SK-N-SH treated with all-trans-retinoic acid at 6 μM for 48 hours (cell line): Measurements from ENCODE around the gene DLG2.

Source experiments
- ATAC-seq: fragments of 200-7000 bp; cut with Tn5 transposase; 3 replicates; pipeline ENCODE4 v1.9.1; 2020; ENCODE audit warnings: mild to moderate bottlenecking, moderate library complexity
- BACH2 ChIP-seq: fragments of 250-450 bp; sonication (Bioruptor Pico); IDR thresholded peaks from 2 replicates; pipeline ENCODE4 v1.9.0; 2021; ENCODE audit warnings: mild to moderate bottlenecking, borderline replicate concordance
- CSDC2 ChIP-seq: fragments of 250-450 bp; sonication (Bioruptor Pico); IDR thresholded peaks from 2 replicates; pipeline ENCODE4 v1.5.0; 2020; ENCODE audit warnings: mild to moderate bottlenecking, moderate library complexity
- GLIS3 ChIP-seq: fragments of 250-450 bp; sonication (Bioruptor Pico); IDR thresholded peaks from 2 replicates; pipeline ENCODE4 v1.5.0; 2020; ENCODE audit warnings: mild to moderate bottlenecking, moderate library complexity
- ISL1 ChIP-seq: fragments of 250-450 bp; sonication (Bioruptor Pico); IDR thresholded peaks from 2 replicates; pipeline ENCODE4 v2.1.2; 2022; ENCODE audit warnings: mild to moderate bottlenecking, moderate library complexity
- OSR1 ChIP-seq: fragments of 250-450 bp; sonication (Bioruptor Pico); IDR thresholded peaks from 2 replicates; pipeline ENCODE4 v1.8.0; 2022; ENCODE audit warnings: moderate library complexity, mild to moderate bottlenecking, inconsistent platforms
- PPARA ChIP-seq: fragments of 250-450 bp; sonication (Bioruptor Pico); IDR thresholded peaks from 2 replicates; pipeline ENCODE4 v1.5.0; 2020; ENCODE audit warnings: mild to moderate bottlenecking, borderline replicate concordance
- RARB ChIP-seq: fragments of 250-450 bp; sonication (Bioruptor Pico); IDR thresholded peaks from 2 replicates; pipeline ENCODE4 v1.8.0; 2021; ENCODE audit warnings: mild to moderate bottlenecking, moderate library complexity
- SNAI2 ChIP-seq: fragments of 250-450 bp; sonication (Bioruptor Pico); IDR thresholded peaks from 2 replicates; pipeline ENCODE4 v1.5.0; 2020; ENCODE audit warnings: mild to moderate bottlenecking, moderate library complexity
- TCF4 ChIP-seq: fragments of 250-450 bp; sonication (Bioruptor Pico); IDR thresholded peaks from 2 replicates; pipeline ENCODE4 v1.8.0; 2021; ENCODE audit warnings: mild to moderate bottlenecking, moderate library complexity, borderline replicate concordance
- TOX ChIP-seq: fragments of 250-450 bp; sonication (Bioruptor Pico); IDR thresholded peaks from 2 replicates; pipeline ENCODE4 v1.8.0; 2021; ENCODE audit warnings: mild to moderate bottlenecking, moderate library complexity, borderline replicate concordance
- ZC3H10 ChIP-seq: fragments of 250-450 bp; sonication (Bioruptor Pico); IDR thresholded peaks from 2 replicates; pipeline ENCODE4 v1.5.1; 2021; ENCODE audit warnings: mild to moderate bottlenecking, moderate library complexity
- ZFP3 ChIP-seq: fragments of 250-450 bp; sonication (Bioruptor Pico); IDR thresholded peaks from 2 replicates; pipeline ENCODE4 v1.5.0; 2020; ENCODE audit warnings: mild to moderate bottlenecking, moderate library complexity
- ZFP30 ChIP-seq: fragments of 450-650 bp; formaldehyde crosslinking; IDR thresholded peaks from 2 replicates; pipeline ENCODE4 v1.5.0; 2022; ENCODE audit warnings: mild to moderate bottlenecking, moderate library complexity
- ZNF565 ChIP-seq: fragments of 450-650 bp; formaldehyde crosslinking; conservative IDR thresholded peaks from 2 replicates; pipeline ENCODE4 v1.5.0; 2020; ENCODE audit warnings: low read depth, mild to moderate bottlenecking, moderate library complexity
- ZNF70 ChIP-seq: fragments of 450-650 bp; formaldehyde crosslinking; IDR thresholded peaks from 2 replicates; pipeline ENCODE4 v1.5.0; 2020; ENCODE audit warnings: mild to moderate bottlenecking, moderate library complexity
- ZNF8 ChIP-seq: fragments of 450-650 bp; formaldehyde crosslinking; IDR thresholded peaks from 2 replicates; pipeline ENCODE4 v1.5.0; 2020; ENCODE audit warnings: mild to moderate bottlenecking, moderate library complexity
- TF ChIP-seq, protein P1 (sequence below): fragments of 250-450 bp; sonication (Bioruptor Pico); IDR thresholded peaks from 2 replicates; pipeline ENCODE4 v1.8.0; 2021; ENCODE audit warnings: low read depth, mild to moderate bottlenecking, moderate library complexity, borderline replicate concordance
- TF ChIP-seq, protein P2 (sequence below): fragments of 250-450 bp; sonication (Bioruptor Pico); IDR thresholded peaks from 2 replicates; pipeline ENCODE4 v1.5.1; 2020; ENCODE audit warnings: low read depth, mild to moderate bottlenecking, moderate library complexity
- TF ChIP-seq, protein P3 (sequence below): fragments of 250-450 bp; sonication (Bioruptor Pico); IDR thresholded peaks from 2 replicates; pipeline ENCODE4 v1.8.0; 2020; ENCODE audit warnings: mild to moderate bottlenecking, moderate library complexity, borderline replicate concordance
- TF ChIP-seq, protein P4 (sequence below): fragments of 250-450 bp; sonication (Bioruptor Pico); IDR thresholded peaks from 2 replicates; pipeline ENCODE4 v1.5.0; 2020; ENCODE audit warnings: mild to moderate bottlenecking, moderate library complexity
- TF ChIP-seq, protein P5 (sequence below): fragments of 250-450 bp; sonication (Bioruptor Pico); IDR thresholded peaks from 2 replicates; pipeline ENCODE4 v1.5.1; 2021; ENCODE audit warnings: mild to moderate bottlenecking, moderate library complexity

The DLG2 gene

DNA sequence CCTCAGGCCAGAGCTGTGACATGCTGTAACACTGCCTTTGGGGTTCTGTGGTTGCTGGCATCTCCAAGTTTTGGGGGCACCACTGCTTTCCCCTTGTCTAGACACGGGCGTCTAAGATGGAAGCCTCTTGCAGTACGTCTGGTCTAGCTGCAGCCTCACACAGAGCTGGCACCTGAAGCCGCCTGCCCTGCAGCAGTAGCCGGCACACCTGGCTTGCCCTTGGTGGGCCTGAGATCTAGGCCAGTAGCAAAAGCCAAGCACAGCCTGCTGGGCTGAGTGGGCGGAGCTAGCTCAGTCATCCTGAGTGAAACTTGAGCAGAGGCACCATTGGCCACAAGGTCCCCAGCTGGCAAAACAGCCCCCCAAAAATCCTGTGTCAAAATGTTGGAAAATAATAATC is 154.2 kb downstream of the DLG2 start:
- TF ChIP-seq, protein P1, sequence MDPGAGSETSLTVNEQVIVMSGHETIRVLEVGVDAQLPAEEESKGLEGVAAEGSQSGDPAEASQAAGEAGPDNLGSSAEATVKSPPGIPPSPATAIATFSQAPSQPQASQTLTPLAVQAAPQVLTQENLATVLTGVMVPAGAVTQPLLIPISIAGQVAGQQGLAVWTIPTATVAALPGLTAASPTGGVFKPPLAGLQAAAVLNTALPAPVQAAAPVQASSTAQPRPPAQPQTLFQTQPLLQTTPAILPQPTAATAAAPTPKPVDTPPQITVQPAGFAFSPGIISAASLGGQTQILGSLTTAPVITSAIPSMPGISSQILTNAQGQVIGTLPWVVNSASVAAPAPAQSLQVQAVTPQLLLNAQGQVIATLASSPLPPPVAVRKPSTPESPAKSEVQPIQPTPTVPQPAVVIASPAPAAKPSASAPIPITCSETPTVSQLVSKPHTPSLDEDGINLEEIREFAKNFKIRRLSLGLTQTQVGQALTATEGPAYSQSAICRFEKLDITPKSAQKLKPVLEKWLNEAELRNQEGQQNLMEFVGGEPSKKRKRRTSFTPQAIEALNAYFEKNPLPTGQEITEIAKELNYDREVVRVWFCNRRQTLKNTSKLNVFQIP = no peak
- TF ChIP-seq SNAI2 (CRISPR knock-in tag) (no peak), TCF4 (no peak)
- TF ChIP-seq, all 23 proteins: peak for 0
- no peak for ATAC-seq

DNA sequence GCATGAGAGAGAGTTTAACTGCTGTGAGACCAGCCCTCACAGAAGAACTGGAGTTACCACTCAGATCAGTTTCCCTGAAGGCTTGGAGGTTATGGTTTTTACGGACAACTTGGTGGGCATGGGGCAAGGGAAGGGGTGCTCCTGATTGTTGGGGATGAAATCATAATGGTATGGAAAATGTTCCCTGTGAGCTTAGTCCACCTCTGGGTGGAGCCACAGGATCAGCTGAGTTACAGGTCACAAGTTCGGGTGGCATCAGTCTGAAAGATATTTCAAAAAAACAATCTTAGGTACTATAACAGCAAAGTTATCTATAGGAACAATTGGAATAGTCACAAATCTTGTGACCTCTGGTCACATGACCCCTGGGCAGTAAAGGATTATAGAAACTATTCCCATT is 162.9 kb downstream of the DLG2 start:
- ATAC-seq = no peak
- no peak for TF ChIP-seq TCF4
- TF ChIP-seq, protein P2, sequence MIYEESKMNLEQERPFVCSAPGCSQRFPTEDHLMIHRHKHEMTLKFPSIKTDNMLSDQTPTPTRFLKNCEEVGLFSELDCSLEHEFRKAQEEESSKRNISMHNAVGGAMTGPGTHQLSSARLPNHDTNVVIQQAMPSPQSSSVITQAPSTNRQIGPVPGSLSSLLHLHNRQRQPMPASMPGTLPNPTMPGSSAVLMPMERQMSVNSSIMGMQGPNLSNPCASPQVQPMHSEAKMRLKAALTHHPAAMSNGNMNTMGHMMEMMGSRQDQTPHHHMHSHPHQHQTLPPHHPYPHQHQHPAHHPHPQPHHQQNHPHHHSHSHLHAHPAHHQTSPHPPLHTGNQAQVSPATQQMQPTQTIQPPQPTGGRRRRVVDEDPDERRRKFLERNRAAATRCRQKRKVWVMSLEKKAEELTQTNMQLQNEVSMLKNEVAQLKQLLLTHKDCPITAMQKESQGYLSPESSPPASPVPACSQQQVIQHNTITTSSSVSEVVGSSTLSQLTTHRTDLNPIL (CRISPR knock-in tag) = no peak
- TF ChIP-seq SNAI2 (CRISPR knock-in tag) = no peak
- no peak for TF ChIP-seq OSR1 (CRISPR knock-in tag)
- TF ChIP-seq, protein P3, sequence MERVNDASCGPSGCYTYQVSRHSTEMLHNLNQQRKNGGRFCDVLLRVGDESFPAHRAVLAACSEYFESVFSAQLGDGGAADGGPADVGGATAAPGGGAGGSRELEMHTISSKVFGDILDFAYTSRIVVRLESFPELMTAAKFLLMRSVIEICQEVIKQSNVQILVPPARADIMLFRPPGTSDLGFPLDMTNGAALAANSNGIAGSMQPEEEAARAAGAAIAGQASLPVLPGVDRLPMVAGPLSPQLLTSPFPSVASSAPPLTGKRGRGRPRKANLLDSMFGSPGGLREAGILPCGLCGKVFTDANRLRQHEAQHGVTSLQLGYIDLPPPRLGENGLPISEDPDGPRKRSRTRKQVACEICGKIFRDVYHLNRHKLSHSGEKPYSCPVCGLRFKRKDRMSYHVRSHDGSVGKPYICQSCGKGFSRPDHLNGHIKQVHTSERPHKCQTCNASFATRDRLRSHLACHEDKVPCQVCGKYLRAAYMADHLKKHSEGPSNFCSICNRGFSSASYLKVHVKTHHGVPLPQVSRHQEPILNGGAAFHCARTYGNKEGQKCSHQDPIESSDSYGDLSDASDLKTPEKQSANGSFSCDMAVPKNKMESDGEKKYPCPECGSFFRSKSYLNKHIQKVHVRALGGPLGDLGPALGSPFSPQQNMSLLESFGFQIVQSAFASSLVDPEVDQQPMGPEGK (CRISPR knock-in tag) = no peak
- TF ChIP-seq, protein P4, sequence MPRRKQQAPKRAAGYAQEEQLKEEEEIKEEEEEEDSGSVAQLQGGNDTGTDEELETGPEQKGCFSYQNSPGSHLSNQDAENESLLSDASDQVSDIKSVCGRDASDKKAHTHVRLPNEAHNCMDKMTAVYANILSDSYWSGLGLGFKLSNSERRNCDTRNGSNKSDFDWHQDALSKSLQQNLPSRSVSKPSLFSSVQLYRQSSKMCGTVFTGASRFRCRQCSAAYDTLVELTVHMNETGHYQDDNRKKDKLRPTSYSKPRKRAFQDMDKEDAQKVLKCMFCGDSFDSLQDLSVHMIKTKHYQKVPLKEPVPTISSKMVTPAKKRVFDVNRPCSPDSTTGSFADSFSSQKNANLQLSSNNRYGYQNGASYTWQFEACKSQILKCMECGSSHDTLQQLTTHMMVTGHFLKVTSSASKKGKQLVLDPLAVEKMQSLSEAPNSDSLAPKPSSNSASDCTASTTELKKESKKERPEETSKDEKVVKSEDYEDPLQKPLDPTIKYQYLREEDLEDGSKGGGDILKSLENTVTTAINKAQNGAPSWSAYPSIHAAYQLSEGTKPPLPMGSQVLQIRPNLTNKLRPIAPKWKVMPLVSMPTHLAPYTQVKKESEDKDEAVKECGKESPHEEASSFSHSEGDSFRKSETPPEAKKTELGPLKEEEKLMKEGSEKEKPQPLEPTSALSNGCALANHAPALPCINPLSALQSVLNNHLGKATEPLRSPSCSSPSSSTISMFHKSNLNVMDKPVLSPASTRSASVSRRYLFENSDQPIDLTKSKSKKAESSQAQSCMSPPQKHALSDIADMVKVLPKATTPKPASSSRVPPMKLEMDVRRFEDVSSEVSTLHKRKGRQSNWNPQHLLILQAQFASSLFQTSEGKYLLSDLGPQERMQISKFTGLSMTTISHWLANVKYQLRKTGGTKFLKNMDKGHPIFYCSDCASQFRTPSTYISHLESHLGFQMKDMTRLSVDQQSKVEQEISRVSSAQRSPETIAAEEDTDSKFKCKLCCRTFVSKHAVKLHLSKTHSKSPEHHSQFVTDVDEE = no peak
- no peak for TF ChIP-seq PPARA (CRISPR knock-in tag)
- no peak for TF ChIP-seq ZNF8 (CRISPR knock-in tag)
- no peak for TF ChIP-seq GLIS3 (CRISPR knock-in tag)
- no peak for TF ChIP-seq ZFP30 (CRISPR knock-in tag)
- no peak for TF ChIP-seq ZNF70
- no peak for TF ChIP-seq ISL1 (CRISPR knock-in tag)
- no peak for TF ChIP-seq ZC3H10 (CRISPR knock-in tag)
- TF ChIP-seq CSDC2 = no peak
- TF ChIP-seq RARB (CRISPR knock-in tag) = no peak
- TF ChIP-seq, protein P1 = no peak
- no peak for TF ChIP-seq ZFP3 (CRISPR knock-in tag)
- TF ChIP-seq TOX = no peak
- no peak for TF ChIP-seq BACH2 (CRISPR knock-in tag)
- TF ChIP-seq, protein P5, sequence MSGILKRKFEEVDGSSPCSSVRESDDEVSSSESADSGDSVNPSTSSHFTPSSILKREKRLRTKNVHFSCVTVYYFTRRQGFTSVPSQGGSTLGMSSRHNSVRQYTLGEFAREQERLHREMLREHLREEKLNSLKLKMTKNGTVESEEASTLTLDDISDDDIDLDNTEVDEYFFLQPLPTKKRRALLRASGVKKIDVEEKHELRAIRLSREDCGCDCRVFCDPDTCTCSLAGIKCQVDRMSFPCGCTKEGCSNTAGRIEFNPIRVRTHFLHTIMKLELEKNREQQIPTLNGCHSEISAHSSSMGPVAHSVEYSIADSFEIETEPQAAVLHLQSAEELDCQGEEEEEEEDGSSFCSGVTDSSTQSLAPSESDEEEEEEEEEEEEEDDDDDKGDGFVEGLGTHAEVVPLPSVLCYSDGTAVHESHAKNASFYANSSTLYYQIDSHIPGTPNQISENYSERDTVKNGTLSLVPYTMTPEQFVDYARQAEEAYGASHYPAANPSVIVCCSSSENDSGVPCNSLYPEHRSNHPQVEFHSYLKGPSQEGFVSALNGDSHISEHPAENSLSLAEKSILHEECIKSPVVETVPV (CRISPR knock-in tag) = no peak

DNA sequence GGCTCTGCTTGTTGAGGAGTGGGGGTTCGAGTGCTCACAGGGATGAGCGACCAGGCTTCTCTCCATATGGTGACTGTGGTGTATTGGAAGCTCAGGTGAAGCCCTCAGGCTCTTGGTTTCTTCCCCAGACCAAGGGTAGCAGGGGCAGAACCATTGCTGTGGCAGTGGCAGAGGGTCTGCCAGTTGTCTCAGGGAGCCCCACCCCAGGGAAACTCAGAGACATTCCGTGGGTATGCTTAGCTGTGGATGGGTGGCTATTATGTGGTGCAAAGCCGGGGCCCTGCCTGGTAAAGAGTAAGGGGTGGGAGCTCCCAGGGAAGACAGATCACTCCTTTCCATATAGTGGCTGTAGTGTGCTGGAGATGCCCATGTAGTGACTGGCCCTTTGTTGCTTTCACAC is 167.8 kb downstream of the DLG2 start:
- TF ChIP-seq ZNF70 = no peak
- no peak for TF ChIP-seq CSDC2
- no peak for TF ChIP-seq ZNF8 (CRISPR knock-in tag)
- TF ChIP-seq BACH2 (CRISPR knock-in tag) = no peak
- no peak for TF ChIP-seq ZFP30 (CRISPR knock-in tag)
- TF ChIP-seq, protein P3 (CRISPR knock-in tag) = no peak
- no peak for TF ChIP-seq ZNF565
- TF ChIP-seq SNAI2 (CRISPR knock-in tag) = no peak
- TF ChIP-seq GLIS3 (CRISPR knock-in tag) = no peak
- TF ChIP-seq, protein P5 (CRISPR knock-in tag) = no peak
- ATAC-seq = no peak
